Gastroesophageal sphincter (tissue), 4 donors: ENCODE measurements around the gene IL1F10. TPM values are rescaled to one million over a fixed set of nuclear protein-coding genes. Genes with fewer than 3 reads are reported as not detected.
"Not testable (repeated sequence)": the region's sequence is repeated elsewhere in the genome, so short reads cannot be mapped to it uniquely, and the experiment has no call there.

Experiments used
- ATAC-seq: fragments of 150-250 bp; one replicate; pipeline ENCODE4 v1.9.1; 2016; ENCODE audit warnings: mild to moderate bottlenecking, moderate library complexity
- H3K27ac ChIP-seq, 4 donors: fragments of 200-600 bp; sonication (generic) in 3 of 4; 1 replicate in 3 of 4; 2 replicates in 1 of 4; pipeline ENCODE4 v1.5.1; 2016 to 2019
- H3K27me3 ChIP-seq: fragments of 200-600 bp; sonication (generic); one replicate; pipeline ENCODE4 v1.5.1; 2019
- H3K36me3 ChIP-seq, 2 donors: fragments of 200-600 bp; sonication (generic); one replicate each; pipeline ENCODE4 v1.5.1; 2019; ENCODE audit warnings: control low read depth in 1 of 2
- H3K4me1 ChIP-seq, 3 donors: fragments of 200-600 bp; sonication (generic); 1 replicate in 2 of 3; 2 replicates in 1 of 3; pipeline ENCODE4 v1.5.1; 2016 to 2019; ENCODE audit warnings: control low read depth in 2 of 3
- H3K4me3 ChIP-seq, 2 donors: fragments of 200-600 bp; sonication (generic); one replicate each; pipeline ENCODE4 v1.5.1; 2019; ENCODE audit warnings: mild to moderate bottlenecking in 1 of 2, moderate library complexity in 1 of 2
- H3K9me3 ChIP-seq, 3 donors: fragments of 200-600 bp; sonication (generic); one replicate each; pipeline ENCODE4 v1.5.1; 2017 to 2019; ENCODE audit warnings: control low read depth in 2 of 3
- CTCF ChIP-seq, 4 experiments: fragments of 200-600 bp in 2 of 4; fragments of 450-650 bp in 2 of 4; sonication (generic) in 1 of 4; IDR thresholded peaks; one replicate each; pipeline ENCODE4 v1.5.1; 2017 to 2019; ENCODE audit warnings: antibody characterized with exemption in 4 of 4, mild to moderate bottlenecking in 2 of 4, moderate library complexity in 2 of 4
- EP300 ChIP-seq: sonication (generic); formaldehyde crosslinking; IDR thresholded peaks from one replicate; pipeline ENCODE4 v1.6.1; 2017; ENCODE audit warnings: antibody characterized with exemption, mild to moderate bottlenecking
- POLR2A ChIP-seq, 2 donors: fragments of 450-650 bp; IDR thresholded peaks; one replicate each; pipeline ENCODE4 v1.6.1; 2017; ENCODE audit warnings: antibody characterized with exemption in 2 of 2, mild to moderate bottlenecking in 2 of 2, moderate library complexity in 1 of 2
- POLR2AphosphoS5 ChIP-seq: sonication (generic); formaldehyde crosslinking; IDR thresholded peaks from one replicate; pipeline ENCODE4 v1.6.1; 2017; ENCODE audit warnings: antibody characterized with exemption
- WGBS, 2 donors: methylation state at CpG; one replicate each; pipeline ENCODE4 v1.1.5; 2018; ENCODE audit warnings: low coverage in 1 of 2; 5-methylcytosine and 5-hydroxymethylcytosine counted together
- total RNA-seq, 4 donors: library from RNA; depleted of rRNA; stranded (reverse); fragments of >200 nt; gene quantifications; one replicate each; pipeline ENCODE4 v1.1.0, GENCODE V29; 2016

Gene IL1F10
- total RNA-seq, 4 donors from 2014 or later: not detected

- WGBS, 2 donors: 65 to 90% methylated on average over 2 to 3 of the region's 4 CpGs
- H3K4me1 ChIP-seq: no peaks in the 10 kb centered on the region
These were observed 23.6 kb downstream of the IL1F10 start for GRCh38 chr2:113091231-113091896.

GRCh38 chr2:113092864-113093612, 25.3 kb downstream of the IL1F10 start:
- Histone ChIP-seq H3K27ac (no peak overlapping the region), H3K9me3 (peaks cover 0 to 4% (median 0%) of the 10 kb centered on the region in 3 donors), H3K27me3 (peaks cover 31% of the 10 kb centered on the region), H3K4me3 (no peak overlapping the region), H3K36me3 (no peaks in the 10 kb centered on the region), H3K4me1 (no peaks in the 10 kb centered on the region)
- WGBS, 2 donors: 80 to 83% methylated on average over 2 of the region's 5 CpGs
- no peak for ATAC-seq
- TF ChIP-seq CTCF (IDR thresholded peaks at IDR 0.05) (no peak), POLR2A (IDR thresholded peaks at IDR 0.05) (no peak), POLR2AphosphoS5 (no peak), EP300 (no peak)

More at GRCh38 chr2:113091231-113091896, 23.6 kb downstream of the IL1F10 start:
- ATAC-seq: no peak
- Histone ChIP-seq H3K27ac (no peak overlapping the region), H3K9me3 (peaks cover 0 to 5% (median 0%) of the 10 kb centered on the region in 3 donors), H3K4me3 (no peak overlapping the region), H3K27me3 (peaks cover 38% of the 10 kb centered on the region), H3K36me3 (no peaks in the 10 kb centered on the region)
- no peak for TF ChIP-seq POLR2AphosphoS5
- no peak for TF ChIP-seq CTCF (IDR thresholded peaks at IDR 0.05)
- TF ChIP-seq EP300: no peak
- no peak for TF ChIP-seq POLR2A (IDR thresholded peaks at IDR 0.05)

- Histone ChIP-seq H3K27ac (no peak overlapping the region), H3K4me3 (no peak overlapping the region), H3K36me3 (no peaks in the 10 kb centered on the region), H3K27me3 (peaks cover 26% of the 10 kb centered on the region), H3K4me1 (no peaks in the 10 kb centered on the region), H3K9me3 (peaks cover 0 to 4% (median 0%) of the 10 kb centered on the region in 3 donors)
- no peak for ATAC-seq
- TF ChIP-seq POLR2AphosphoS5: no peak
- TF ChIP-seq EP300: no peak
- TF ChIP-seq POLR2A (IDR thresholded peaks at IDR 0.05): no peak
- no peak for TF ChIP-seq CTCF (IDR thresholded peaks at IDR 0.05)
- 29 to 56% methylated on average over 2 of the region's 2 CpGs for WGBS, 2 donors
These were observed 25.8 kb downstream of the IL1F10 start for GRCh38 chr2:113093613-113093977.

- H3K27ac ChIP-seq, H3K4me1 ChIP-seq, H3K36me3 ChIP-seq, H3K9me3 ChIP-seq, ATAC-seq, H3K4me3 ChIP-seq: not testable (repeated sequence)
- H3K27me3 ChIP-seq: peaks cover 12% of the 10 kb centered on the region
- 71 to 82% methylated on average over 1 to 5 of the region's 14 CpGs for WGBS, 2 donors
These were observed 28.5 kb downstream of the IL1F10 start for GRCh38 chr2:113096306-113096705.

- H3K9me3 ChIP-seq, H3K36me3 ChIP-seq, H3K4me3 ChIP-seq, H3K27ac ChIP-seq, H3K4me1 ChIP-seq, ATAC-seq: not testable (repeated sequence)
- peaks cover 11% of the 10 kb centered on the region for H3K27me3 ChIP-seq
- 74 to 89% methylated on average over 2 of the region's 2 CpGs for WGBS, 2 donors
These were observed 29.3 kb downstream of the IL1F10 start for GRCh38 chr2:113096842-113097618.
